Measurements from ENCODE around the gene SPATC1L. TPM values are rescaled to one million over a fixed set of nuclear protein-coding genes. Genes with fewer than 3 reads are reported as not detected.
A peak's percentile ranks its signal among the peaks of the same experiment; 100 is the strongest.
"Not testable (repeated sequence)": the region's sequence is repeated elsewhere in the genome, so short reads cannot be mapped to it uniquely, and the experiment has no call there.

Gene SPATC1L
- total RNA-seq, 1 donor from 2014 or later, result 7.2 TPM

GRCh38 chr21:46182548-46183336 lies 1.5 kb downstream of the SPATC1L start:
- peak; percentile 4 for ATAC-seq

- ATAC-seq, result no peak
Observed at GRCh38 chr21:46181953-46182547, 2.2 kb downstream of the SPATC1L start.

- ATAC-seq, result no peak
Observed at GRCh38 chr21:46181436-46181835, 2.8 kb downstream of the SPATC1L start.

DNA sequence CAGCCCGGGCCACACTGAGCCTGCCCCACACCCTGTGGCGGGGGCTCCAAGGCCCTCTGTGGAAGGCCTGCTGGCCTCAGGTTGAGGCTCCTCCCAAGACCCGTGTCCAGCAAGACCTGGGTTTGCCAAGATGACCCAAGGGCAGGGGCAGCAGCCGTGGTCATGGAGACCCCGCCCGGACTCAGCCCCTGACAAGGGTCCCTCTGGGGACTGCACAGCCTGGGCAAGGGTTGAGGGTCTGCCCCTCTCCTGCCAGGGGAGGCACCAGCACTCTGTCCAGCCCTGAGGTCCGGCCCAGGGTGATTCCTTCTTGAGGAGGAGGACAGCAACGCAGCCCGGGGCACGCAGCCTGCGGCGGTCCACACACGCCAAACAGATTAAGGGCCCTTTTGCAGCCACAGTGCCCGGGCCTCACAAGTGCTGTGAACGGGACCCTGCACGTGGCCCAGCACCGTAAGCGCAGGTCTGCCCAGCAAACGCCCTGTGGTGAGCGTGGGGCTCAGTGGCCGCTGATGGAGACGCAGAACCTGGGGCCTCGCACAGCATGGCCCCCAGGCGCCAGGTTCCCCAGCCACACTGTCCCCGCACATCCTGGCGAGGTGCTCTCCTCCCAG lies 3.4 kb downstream of the SPATC1L start:
- no peak for ATAC-seq

DNA sequence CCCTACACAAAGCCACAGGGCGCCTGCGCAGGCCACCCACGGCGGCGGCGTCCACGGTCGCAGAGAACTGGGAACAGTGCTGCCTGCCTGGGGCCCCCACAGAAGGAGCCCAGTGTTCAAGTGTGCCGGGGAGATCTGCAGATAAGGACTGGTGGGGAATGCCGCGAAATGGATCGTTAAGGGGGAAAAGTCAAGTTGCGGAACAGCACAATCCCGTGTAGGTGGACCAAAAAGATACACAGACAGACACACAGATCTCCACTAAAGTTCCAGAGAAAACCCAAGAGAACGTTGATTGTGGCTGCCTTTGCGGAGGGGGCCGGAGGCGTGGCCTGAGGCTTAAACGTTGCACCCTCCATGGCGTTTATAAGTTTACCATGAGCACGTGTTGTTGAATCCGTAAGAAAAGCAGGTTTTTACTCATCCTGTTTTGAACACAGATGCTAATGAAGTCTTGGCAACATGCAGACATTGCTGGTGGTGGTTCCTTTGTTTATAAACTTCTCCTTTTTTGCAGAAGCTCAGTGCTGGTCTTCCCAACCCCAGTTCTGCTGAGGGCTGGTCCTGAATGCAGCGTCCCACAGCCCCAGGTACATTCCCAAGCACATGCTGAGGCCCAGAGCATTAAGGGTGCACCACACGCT lies 4.1 kb downstream of the SPATC1L start:
- no peak for ATAC-seq

DNA sequence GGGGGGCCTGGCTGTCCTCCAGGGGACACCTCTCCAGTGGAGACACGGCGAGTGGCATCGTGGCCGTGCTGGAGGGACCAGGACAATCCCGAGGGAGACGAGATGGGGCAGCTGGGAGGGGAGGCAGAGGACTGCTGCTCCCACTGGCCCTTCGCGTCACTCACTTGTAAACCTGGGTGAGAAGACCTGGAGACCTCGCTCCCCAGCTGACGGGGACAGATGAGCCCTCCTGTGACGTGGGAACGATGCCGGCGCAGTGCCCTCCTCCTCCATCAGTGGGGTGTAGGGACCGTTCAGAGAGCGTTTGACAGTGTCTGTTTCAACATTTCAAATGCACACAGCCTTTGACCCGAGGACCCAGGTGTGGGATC lies 4.6 kb downstream of the SPATC1L start:
- ATAC-seq, result no peak

GRCh38 chr21:46178961-46179360 lies 5.3 kb downstream of the SPATC1L start:
- ATAC-seq, result no peak

GRCh38 chr21:46176443-46177129 lies 7.7 kb downstream of the SPATC1L start:
- not testable (repeated sequence) for ATAC-seq

DNA sequence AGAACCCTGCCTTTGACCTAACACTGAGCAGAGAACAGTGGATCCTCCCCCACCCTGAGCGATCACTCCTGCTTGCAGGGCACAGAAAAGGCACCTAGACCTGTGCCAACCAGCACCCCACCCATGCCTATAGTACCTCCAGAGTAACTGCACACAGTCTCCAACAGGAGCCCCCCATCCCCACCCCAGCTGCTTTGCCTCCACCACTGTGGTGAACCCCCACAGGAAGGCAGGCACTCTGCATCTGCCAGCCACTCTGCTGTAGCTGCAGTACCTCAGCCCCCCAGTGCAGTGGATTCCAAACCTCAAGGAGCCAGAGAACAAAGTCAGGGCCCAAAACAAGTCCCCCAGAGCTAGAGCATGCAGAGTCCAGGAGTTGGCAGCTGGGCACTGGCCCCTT lies 10.7 kb downstream of the SPATC1L start:
- peak; percentile 36 for ATAC-seq

DNA sequence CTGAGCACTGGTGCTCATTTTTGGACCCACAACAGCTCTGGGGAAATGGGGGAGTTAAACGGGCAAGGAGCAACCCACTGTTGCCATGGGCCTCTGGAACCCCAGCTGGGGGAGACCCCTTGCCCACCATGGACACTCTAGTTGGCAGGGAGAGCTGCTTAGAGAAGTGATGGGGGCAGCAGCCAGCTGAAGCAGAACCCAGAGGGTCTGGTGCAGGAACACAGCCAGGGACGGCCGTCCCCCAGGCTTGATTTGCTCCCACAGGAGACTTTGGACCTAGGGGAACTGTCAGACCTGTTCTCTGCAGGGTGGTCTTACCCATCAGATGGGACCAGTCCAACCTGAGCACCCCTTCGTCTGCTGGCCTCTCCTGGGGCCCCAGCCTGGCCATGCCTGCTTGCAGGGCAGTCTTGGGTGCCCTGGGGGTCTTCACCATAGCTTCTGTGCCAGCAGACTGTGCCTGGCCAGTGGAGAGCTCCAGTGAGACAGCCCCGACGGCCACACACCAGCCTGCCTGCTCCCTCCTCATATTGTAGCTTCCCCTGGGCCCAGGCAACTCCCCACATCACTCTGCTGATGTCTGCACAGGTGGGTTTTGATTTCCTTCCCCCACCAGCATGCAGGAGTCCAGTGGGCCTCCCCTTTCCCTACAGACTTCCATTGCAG lies 11.3 kb downstream of the SPATC1L start:
- ATAC-seq, result peak; percentile 22

- no peak for ATAC-seq
Observed at GRCh38 chr21:46171996-46172862, 12.0 kb downstream of the SPATC1L start.

GRCh38 chr21:46171585-46171984 lies 12.7 kb downstream of the SPATC1L start:
- ATAC-seq, result no peak

DNA sequence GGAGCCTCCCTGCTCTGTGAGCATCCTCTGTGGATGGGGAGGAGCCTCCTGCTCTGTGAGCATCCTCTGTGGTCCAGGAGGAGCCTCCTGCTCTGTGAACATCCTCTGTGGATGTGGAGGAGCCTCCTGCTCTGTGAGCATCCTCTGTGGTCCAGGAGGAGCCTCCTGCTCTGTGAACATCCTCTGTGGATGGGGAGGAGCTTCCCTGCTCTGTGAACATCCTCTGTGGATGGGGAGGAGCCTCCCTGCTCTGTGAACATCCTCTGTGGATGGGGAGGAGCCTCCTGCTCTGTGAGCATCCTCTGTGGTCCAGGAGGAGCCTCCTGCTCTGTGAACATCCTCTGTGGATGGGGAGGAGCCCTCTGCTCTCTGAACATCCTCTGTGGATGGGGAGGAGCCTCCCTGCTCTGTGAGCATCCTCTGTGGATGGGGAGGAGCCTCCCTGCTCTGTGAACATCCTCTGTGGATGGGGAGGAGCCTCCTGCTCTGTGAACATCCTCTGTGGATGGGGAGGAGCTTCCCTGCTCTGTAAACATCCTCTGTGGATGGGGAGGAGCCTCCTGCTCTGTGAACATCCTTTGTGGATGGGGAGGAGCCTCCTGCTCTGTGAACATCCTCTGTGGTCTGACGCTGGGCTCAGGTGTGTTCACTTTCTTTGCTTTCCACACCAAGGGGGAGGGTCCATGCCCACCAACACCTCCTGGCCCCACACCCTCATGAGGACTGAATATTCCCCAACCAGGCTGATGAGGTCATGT lies 13.6 kb downstream of the SPATC1L start:
- not testable (repeated sequence) for ATAC-seq

DNA sequence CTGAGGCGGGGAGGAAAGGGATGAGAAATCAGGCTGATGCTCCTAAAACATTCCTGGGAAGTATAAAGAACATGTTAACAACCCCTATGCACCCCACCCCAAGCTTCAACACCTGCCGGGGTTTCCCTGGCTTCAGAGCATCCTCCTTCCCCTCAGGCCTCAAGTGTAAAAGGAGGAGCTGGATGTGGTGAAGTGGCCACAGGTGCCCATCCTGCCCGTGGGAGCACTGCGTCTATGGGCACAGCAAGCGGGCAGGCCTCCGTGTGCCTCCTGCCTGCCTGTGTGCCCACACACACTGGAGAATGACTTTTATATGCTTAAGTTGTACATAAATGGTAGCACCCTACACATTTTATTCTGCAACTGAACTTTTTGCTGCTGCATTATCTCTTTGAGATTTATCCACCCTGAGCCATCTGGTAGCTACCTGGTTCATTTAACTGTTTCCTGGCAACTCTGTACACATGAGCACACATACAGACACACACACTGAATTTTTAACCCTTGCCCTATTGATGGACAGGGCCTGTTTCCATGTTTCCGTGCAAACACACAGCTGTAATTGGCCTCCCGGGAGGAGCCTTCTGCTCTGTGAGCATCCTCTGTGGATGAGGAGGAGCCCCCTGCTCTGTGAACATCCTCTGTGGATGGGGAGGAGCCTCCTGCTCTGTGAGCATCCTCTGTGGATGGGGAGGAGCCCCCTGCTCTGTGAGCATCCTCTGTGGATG lies 15.4 kb downstream of the SPATC1L start:
- ATAC-seq, result no peak

GRCh38 chr21:46168238-46168637 lies 16.0 kb downstream of the SPATC1L start:
- peak; percentile 15 for ATAC-seq

DNA sequence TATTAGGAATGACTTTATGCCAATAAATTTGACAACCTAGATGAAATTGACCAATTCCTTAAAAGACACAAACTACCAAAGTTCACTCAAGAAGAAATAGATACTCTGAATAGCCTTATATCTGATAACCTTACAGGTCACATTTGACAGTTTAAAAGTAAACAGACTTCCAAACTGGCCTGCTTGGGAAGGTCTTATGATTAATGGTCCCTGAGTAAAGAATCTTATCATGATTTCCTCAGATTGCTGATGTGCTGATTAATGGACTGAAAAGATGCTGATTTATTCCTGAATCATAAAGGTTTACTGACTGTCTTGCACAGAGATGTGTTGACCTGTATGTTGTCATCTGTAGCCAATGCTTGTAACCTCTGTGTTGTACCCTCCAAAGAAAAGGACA lies 19.2 kb downstream of the SPATC1L start:
- no peak for ATAC-seq

DNA sequence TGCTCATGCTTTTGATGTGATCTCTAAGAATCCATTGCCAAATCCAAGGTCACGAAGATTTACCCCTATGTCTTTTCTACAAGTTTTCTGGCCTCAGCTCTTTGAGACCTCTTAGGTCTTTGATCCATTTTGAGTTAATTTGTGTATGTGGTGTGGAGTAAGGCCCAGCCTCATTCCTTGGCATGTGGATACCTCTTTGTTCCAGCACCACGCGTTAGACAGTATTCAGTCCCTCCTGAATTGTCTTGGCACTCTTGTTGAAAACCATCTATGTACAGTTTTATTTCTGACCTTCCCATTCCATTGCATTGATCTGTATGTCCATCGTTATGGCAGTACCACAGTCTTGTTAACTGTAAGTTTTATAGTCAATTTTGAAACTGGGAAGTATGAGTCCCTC lies 20.9 kb downstream of the SPATC1L start:
- no peak for ATAC-seq

DNA sequence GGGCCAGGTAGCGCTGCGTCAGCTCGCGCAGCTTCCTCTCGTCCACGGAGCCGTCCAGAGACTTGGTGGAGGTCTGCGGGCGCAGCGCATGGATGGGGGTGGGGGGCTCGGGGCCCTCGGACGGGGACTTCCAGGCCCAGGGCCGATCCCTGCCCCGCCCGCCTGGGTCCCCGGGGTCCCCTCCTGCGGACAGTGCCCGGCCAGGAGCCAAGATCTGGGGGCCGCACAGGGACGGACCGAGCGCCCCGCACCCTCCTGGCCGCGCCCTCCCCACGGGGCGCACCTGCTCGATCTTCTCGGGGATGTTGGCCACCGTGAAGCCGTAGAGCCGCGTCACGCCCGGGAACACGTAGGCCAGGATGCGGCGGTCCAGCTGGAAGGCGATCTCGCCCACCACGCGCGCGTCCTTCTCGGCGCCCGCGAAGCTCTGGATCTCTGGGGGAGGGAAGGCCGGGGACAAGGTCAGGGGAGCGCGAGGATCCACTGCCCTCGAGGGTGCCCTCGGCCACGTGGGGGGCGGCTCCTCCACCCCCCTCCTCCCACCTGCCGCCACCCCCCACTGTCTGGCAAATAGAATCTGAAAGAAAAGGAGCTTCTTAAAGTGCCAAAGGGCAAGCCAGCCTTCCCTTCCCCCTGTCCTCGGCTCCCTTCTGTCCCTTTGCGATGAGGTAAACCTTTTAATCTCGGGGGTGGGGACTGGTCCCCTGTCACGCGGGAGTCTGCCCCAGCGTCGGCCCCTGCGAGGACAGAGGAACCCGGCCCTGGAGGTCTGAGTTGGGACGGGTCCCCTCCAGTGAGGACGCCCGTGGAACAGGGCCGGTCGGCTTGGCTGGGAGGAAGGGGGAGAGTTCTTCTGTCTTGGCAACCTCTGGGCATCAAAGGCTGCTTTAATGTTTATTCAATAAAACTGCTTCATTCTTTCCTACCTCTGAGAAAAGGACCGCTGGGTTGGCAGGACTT lies 22.3 kb downstream of the SPATC1L start:
- ATAC-seq, result no peak
